HepG2 (cell line): ENCODE data around the gene TRANK1. TPM values are rescaled to one million over a fixed set of nuclear protein-coding genes. Genes with fewer than 3 reads are reported as not detected.

Source experiments
- ATAC-seq: fragments of 200-7000 bp; cut with Tn5 transposase; 3 replicates; pipeline ENCODE4 v1.9.1; 2020; ENCODE audit warnings: mild to moderate bottlenecking, moderate library complexity
- BruUV-seq: library from RNA; stranded (reverse); fragments of 400-500 nt; replicated peaks from 2 replicates; lab custom pipeline; 2021; lab: Mats Ljungman, UMichigan
- CTCF ChIA-PET: fragments of 300-600 bp; formaldehyde crosslinking; extraction: SDS; loops from one replicate; lab custom pipeline; 2021; ENCODE audit warnings: low total read pairs, inconsistent platforms, low intra/inter-chr PET ratio; lab: Yijun Ruan, JAX
- POLR2A ChIA-PET: fragments of 350-600 bp; sonication (Branson Sonifier 250); formaldehyde crosslinking; loops from one replicate; lab custom pipeline; 2020; ENCODE audit warnings: antibody characterized with exemption, inconsistent platforms; lab: Yijun Ruan, JAX
- DNase-seq: peaks from one replicate; pipeline ENCODE4 v3.0.0-alpha.2; 2015; ENCODE audit warnings: low spot score
- FAIRE-seq: peaks from 3 replicates; lab custom pipeline; 2011; peaks lifted over from hg19 to GRCh38; lab: Jason Lieb, UNC
- H2AFZ ChIP-seq: one replicate; pipeline ENCODE4 v1.6.1; 2011; ENCODE audit warnings: low read length, inconsistent platforms
- H3K27ac ChIP-seq: fragments of 300-600 bp; 3 replicates; pipeline ENCODE4 v1.8.0; 2011; ENCODE audit warnings: mixed run types, mild to moderate bottlenecking, mixed read lengths, low read length, inconsistent platforms; ENCODE audit not compliant: insufficient read depth; ENCODE audit errors: extremely low read length
- H3K27me3 ChIP-seq, 2 experiments: fragments of 200-600 bp in 1 of 2; 2 replicates in 1 of 2; 3 replicates in 1 of 2; pipeline versions ENCODE4 v1.6.0 to v1.8.0; 2011; ENCODE audit warnings: low read length in 2 of 2, mild to moderate bottlenecking in 2 of 2, moderate library complexity in 2 of 2, inconsistent platforms in 1 of 2; ENCODE audit not compliant: insufficient read depth in 2 of 2, control insufficient read depth in 1 of 2
- H3K36me3 ChIP-seq, 2 experiments: fragments of 200-600 bp in 1 of 2; replicated peaks in 1 of 2; 2 replicates in 1 of 2; 3 replicates in 1 of 2; pipeline versions ENCODE4 v1.5.1 to v1.8.0; 2011; ENCODE audit warnings: low read length in 2 of 2, inconsistent platforms in 1 of 2; ENCODE audit not compliant: insufficient read depth in 2 of 2, control insufficient read depth in 1 of 2
- H3K4me1 ChIP-seq: 2 replicates; pipeline ENCODE4 v1.5.1; 2012; ENCODE audit warnings: low read length, inconsistent platforms; ENCODE audit not compliant: insufficient read depth
- H3K4me2 ChIP-seq: 2 replicates; pipeline ENCODE4 v1.6.0; 2011; ENCODE audit warnings: low read depth, low read length, inconsistent platforms
- H3K4me3 ChIP-seq, 3 experiments: fragments of 200-600 bp in 1 of 3; sonication (generic), shearing (Covaris generic) in 1 of 3; replicated peaks in 1 of 3; 2 replicates each; pipeline ENCODE4 v1.5.1; 2011 to 2016; ENCODE audit warnings: low read length in 3 of 3, inconsistent platforms in 2 of 3, low read depth in 2 of 3, mild to moderate bottlenecking in 2 of 3, control low read depth in 1 of 3, mixed read lengths in 1 of 3; ENCODE audit not compliant: insufficient read depth in 1 of 3
- H3K79me2 ChIP-seq: one replicate; pipeline ENCODE4 v1.6.1; 2011; ENCODE audit warnings: low read length, inconsistent platforms; ENCODE audit not compliant: insufficient read depth
- H3K9ac ChIP-seq: 2 replicates; pipeline ENCODE4 v1.6.0; 2011; ENCODE audit warnings: mild to moderate bottlenecking, low read depth, low read length, inconsistent platforms; ENCODE audit not compliant: insufficient read depth
- H3K9me3 ChIP-seq: 2 replicates; pipeline ENCODE4 v1.5.1; 2012; ENCODE audit warnings: mild to moderate bottlenecking, low read length
- H4K20me1 ChIP-seq: 2 replicates; pipeline ENCODE4 v1.6.0; 2011; ENCODE audit warnings: inconsistent platforms, mild to moderate bottlenecking, low read length, moderate library complexity; ENCODE audit not compliant: insufficient read depth
- ASH2L ChIP-seq: fragments of 300-600, 200-600 bp; sonication (generic); IDR thresholded peaks from 2 replicates; pipeline ENCODE4 v1.7.0; 2017; ENCODE audit warnings: low read depth, mild to moderate bottlenecking, moderate library complexity, mixed read lengths, low read length; ENCODE audit not compliant: insufficient read length
- ATF4 ChIP-seq, 2 experiments: fragments of 450-650 bp in 1 of 2; sonication (generic) in 1 of 2; formaldehyde crosslinking; IDR thresholded peaks; 2 replicates each; pipeline versions ENCODE4 v1.5.0 to v1.8.0; 2020 to 2022; ENCODE audit warnings: mild to moderate bottlenecking in 1 of 2, missing genetic modification reagents in 1 of 2
- CENPX ChIP-seq: sonication (generic); formaldehyde crosslinking; IDR thresholded peaks from 2 replicates; pipeline ENCODE4 v1.9.0; 2021; ENCODE audit warnings: mild to moderate bottlenecking, missing genetic modification reagents, moderate library complexity
- DBP ChIP-seq: sonication (generic); formaldehyde crosslinking; IDR thresholded peaks from 2 replicates; pipeline ENCODE4 v1.4.0; 2020; ENCODE audit warnings: missing genetic modification reagents; ENCODE audit errors: not compliant biosample characterization
- DMAP1 ChIP-seq: IDR thresholded peaks from 2 replicates; pipeline ENCODE4 v1.6.1; 2016
- EED ChIP-seq: sonication (generic); formaldehyde crosslinking; IDR thresholded peaks from 2 replicates; pipeline ENCODE4 v1.5.0; 2020; ENCODE audit warnings: mild to moderate bottlenecking, missing genetic modification reagents
- FOXC1 ChIP-seq: sonication (generic); formaldehyde crosslinking; IDR thresholded peaks from 2 replicates; pipeline ENCODE4 v1.8.0; 2022; ENCODE audit warnings: mild to moderate bottlenecking, missing genetic modification reagents, borderline replicate concordance
- GPN1 ChIP-seq: sonication (generic); formaldehyde crosslinking; IDR thresholded peaks from 2 replicates; pipeline ENCODE4 v1.5.1; 2020; ENCODE audit warnings: missing genetic modification reagents, borderline replicate concordance
- IKZF4 ChIP-seq: sonication (generic); formaldehyde crosslinking; IDR thresholded peaks from 2 replicates; pipeline ENCODE4 v1.5.1; 2020; ENCODE audit warnings: borderline replicate concordance, mild to moderate bottlenecking, low read depth, missing genetic modification reagents; ENCODE audit errors: not compliant biosample characterization
- NFE2 ChIP-seq: sonication (generic); formaldehyde crosslinking; IDR thresholded peaks from 2 replicates; pipeline ENCODE4 v1.4.0; 2020; ENCODE audit warnings: missing genetic modification reagents
- PHB2 ChIP-seq: fragments of 450-650 bp; IDR thresholded peaks from 2 replicates; pipeline ENCODE4 v1.6.1; 2018; ENCODE audit not compliant: partially characterized antibody
- SKI ChIP-seq: fragments of 450-650 bp; IDR thresholded peaks from one replicate; pipeline ENCODE4 v1.6.1; 2018; ENCODE audit warnings: mild to moderate bottlenecking; ENCODE audit not compliant: partially characterized antibody
- ZBTB38 ChIP-seq: sonication (generic); formaldehyde crosslinking; IDR thresholded peaks from 2 replicates; pipeline ENCODE4 v1.5.1; 2020; ENCODE audit warnings: mild to moderate bottlenecking, missing genetic modification reagents
- ZBTB7B ChIP-seq: sonication (generic); formaldehyde crosslinking; IDR thresholded peaks from 2 replicates; pipeline ENCODE4 v1.4.0; 2020; ENCODE audit warnings: missing genetic modification reagents
- ZNF30 ChIP-seq: sonication (generic); formaldehyde crosslinking; IDR thresholded peaks from 2 replicates; pipeline ENCODE4 v1.5.0; 2020; ENCODE audit warnings: mild to moderate bottlenecking, missing genetic modification reagents
- ZNF329 ChIP-seq: sonication (generic); formaldehyde crosslinking; IDR thresholded peaks from 2 replicates; pipeline ENCODE4 v1.9.0; 2021; ENCODE audit warnings: low read depth, mild to moderate bottlenecking, missing genetic modification reagents
- ZNF7 ChIP-seq: IDR thresholded peaks from 2 replicates; pipeline ENCODE4 v1.6.1; 2016; ENCODE audit warnings: missing biosample characterization, missing genetic modification reagents
- WGBS: methylation state at CpG from one replicate; pipeline ENCODE4 v1.1.6; 2017; ENCODE audit warnings: low lambda C conversion rate; 5-methylcytosine and 5-hydroxymethylcytosine counted together
- in situ Hi-C: cut with HindIII; loops from 2 replicates; pipeline ENCODE4 v1.10.0; 2017; ENCODE audit warnings: low pct_unique_long_range_greater_than_20kb; ENCODE audit not compliant: extremely low pct_ligation_motif_present
- intact Hi-C: fragments of 100-400 bp; cut with micrococcal nuclease; formaldehyde crosslinking; loops from one replicate; pipeline ENCODE4 v1.10.0; 2022; ENCODE audit not compliant: unreplicated experiment
- polyA plus RNA-seq, 8 experiments: library from polyadenylated mRNA; depleted of rRNA in 3 of 8; stranded (reverse) in 7 of 8; unstranded in 1 of 8; fragments of >200 nt; fragmentation: Illumina TruSeq in 4 of 8; extraction: Trizol in 4 of 8; gene quantifications; 2 replicates each; pipeline versions ENCODE4 v1.2.1 to v1.2.3, GENCODE V29; 2011 to 2016; ENCODE audit warnings: low read depth in 4 of 8, missing spikeins in 1 of 8, mixed read lengths in 1 of 8; ENCODE audit not compliant: insufficient read depth in 1 of 8
- total RNA-seq, 5 experiments: library from RNA; depleted of rRNA; stranded (reverse); fragments of >200 nt; fragmentation: Illumina TruSeq; extraction: Trizol; gene quantifications; 2 replicates each; pipeline ENCODE4 v1.2.3, GENCODE V29; 2016; ENCODE audit warnings: low read depth in 1 of 5
- TF ChIP-seq, protein P1 (sequence below): sonication (generic); formaldehyde crosslinking; IDR thresholded peaks from 2 replicates; pipeline ENCODE4 v1.4.0; 2020; ENCODE audit warnings: missing genetic modification reagents

TRANK1 gene
- total and polyA plus RNA-seq, 2 of the 13 experiments (the other 11 are each of a cell fraction or from before 2014, with no cell fraction given), result 0.13 to 0.32 TPM

- TF ChIP-seq, protein P1, sequence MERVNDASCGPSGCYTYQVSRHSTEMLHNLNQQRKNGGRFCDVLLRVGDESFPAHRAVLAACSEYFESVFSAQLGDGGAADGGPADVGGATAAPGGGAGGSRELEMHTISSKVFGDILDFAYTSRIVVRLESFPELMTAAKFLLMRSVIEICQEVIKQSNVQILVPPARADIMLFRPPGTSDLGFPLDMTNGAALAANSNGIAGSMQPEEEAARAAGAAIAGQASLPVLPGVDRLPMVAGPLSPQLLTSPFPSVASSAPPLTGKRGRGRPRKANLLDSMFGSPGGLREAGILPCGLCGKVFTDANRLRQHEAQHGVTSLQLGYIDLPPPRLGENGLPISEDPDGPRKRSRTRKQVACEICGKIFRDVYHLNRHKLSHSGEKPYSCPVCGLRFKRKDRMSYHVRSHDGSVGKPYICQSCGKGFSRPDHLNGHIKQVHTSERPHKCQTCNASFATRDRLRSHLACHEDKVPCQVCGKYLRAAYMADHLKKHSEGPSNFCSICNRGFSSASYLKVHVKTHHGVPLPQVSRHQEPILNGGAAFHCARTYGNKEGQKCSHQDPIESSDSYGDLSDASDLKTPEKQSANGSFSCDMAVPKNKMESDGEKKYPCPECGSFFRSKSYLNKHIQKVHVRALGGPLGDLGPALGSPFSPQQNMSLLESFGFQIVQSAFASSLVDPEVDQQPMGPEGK, result no peak
- TF ChIP-seq ZBTB7B (CRISPR knock-in tag), result no peak
- TF ChIP-seq NFE2 (CRISPR knock-in tag), result no peak
- TF ChIP-seq IKZF4 (CRISPR knock-in tag), result no peak
Observed at GRCh38 chr3:36823806-36824205, 121.0 kb downstream of the TRANK1 start (continued).

DNA sequence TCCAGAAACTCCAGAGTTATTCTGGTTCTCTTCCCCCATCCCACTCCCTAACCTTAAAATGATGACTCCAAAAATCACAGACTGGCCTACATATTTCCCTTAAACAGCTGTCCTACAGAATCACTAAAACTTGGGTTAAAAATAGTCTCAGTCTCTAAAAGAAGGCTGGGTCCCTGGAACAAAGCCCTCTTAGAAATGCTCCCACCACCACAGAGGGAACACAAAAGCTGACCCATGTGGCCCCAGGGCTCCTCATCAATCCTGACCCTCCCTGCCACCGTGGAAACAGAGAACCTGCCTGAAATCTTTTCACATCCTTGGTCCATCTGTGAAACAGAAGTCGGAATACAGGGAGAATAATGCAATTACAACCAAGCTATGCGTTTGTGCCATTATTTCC is 124.8 kb downstream of the TRANK1 start:
- Histone ChIP-seq H3K27me3 (peaks cover 1 to 12% of the 10 kb centered on the region in 2 experiments; a peak in 3 of 5 replicates), H3K27ac (no peak overlapping the region), H4K20me1 (no peaks in the 10 kb centered on the region), H3K79me2 (no peaks in the 10 kb centered on the region), H3K36me3 (no peaks in the 10 kb centered on the region), H3K4me2 (no peak overlapping the region), H2AFZ (no peak overlapping the region), H3K9ac (no peak overlapping the region), H3K4me1 (no peaks in the 10 kb centered on the region), H3K9me3 (no peaks in the 10 kb centered on the region), H3K4me3 (no peak overlapping the region)
- FAIRE-seq, result no peak
- in situ Hi-C loops, result no loop called here
- ChIA-PET POLR2A (no interaction called here), CTCF (no interaction called here)
- WGBS, result 3% methylated on average over 3 of the region's 3 CpGs
- BruUV-seq, result no TSS peak
- DNase-seq, result no peak
- no peak for ATAC-seq
- intact Hi-C loops, result no loop called here
- TF ChIP-seq GPN1 (CRISPR knock-in tag), result no peak
- TF ChIP-seq ZNF30 (CRISPR knock-in tag), result no peak
- no peak for TF ChIP-seq DMAP1 (CRISPR knock-in tag)
- TF ChIP-seq DBP, result no peak
- TF ChIP-seq ZNF329 (CRISPR knock-in tag), result no peak
- no peak for TF ChIP-seq ASH2L
- no peak for TF ChIP-seq PHB2
- no peak for TF ChIP-seq SKI
- TF ChIP-seq FOXC1 (CRISPR knock-in tag), result no peak
- no peak for TF ChIP-seq ZNF7 (CRISPR knock-in tag)
- TF ChIP-seq ATF4 (CRISPR knock-in tag; IDR thresholded peaks at IDR 0.05), result no peak
- TF ChIP-seq CENPX (CRISPR knock-in tag), result no peak
- no peak for TF ChIP-seq EED
- TF ChIP-seq ZBTB38 (CRISPR knock-in tag), result no peak
